Smooth muscle cell (in vitro differentiated cells): ENCODE measurements around the gene LRBA. TPM values are rescaled to one million over a fixed set of nuclear protein-coding genes. Genes with fewer than 3 reads are reported as not detected.

Experiments
- DNase-seq: peaks from one replicate; lab custom pipeline; 2025; ENCODE audit not compliant: unreplicated experiment; lab: John Stamatoyannopoulos, UW
- H2AFZ ChIP-seq: fragments of 200-600 bp; sonication (generic); 2 replicates; pipeline ENCODE4 v1.6.0; 2016; ENCODE audit warnings: antibody characterized with exemption, low read depth, mild to moderate bottlenecking
- H3F3A ChIP-seq: fragments of 200-600 bp; sonication (generic); 2 replicates; pipeline ENCODE4 v1.6.0; 2017; ENCODE audit warnings: antibody characterized with exemption, low read depth
- H3K27ac ChIP-seq: fragments of 200-600 bp; sonication (generic); 2 replicates; pipeline ENCODE4 v1.5.1; 2016; ENCODE audit warnings: low read depth, mild to moderate bottlenecking
- H3K27me3 ChIP-seq: fragments of 200-600 bp; sonication (generic); 2 replicates; pipeline ENCODE4 v1.6.1; 2016; ENCODE audit warnings: low read depth, mild to moderate bottlenecking
- H3K36me3 ChIP-seq: fragments of 200-600 bp; sonication (generic); 2 replicates; pipeline ENCODE4 v1.5.1; 2016; ENCODE audit warnings: low read depth
- H3K4me1 ChIP-seq: fragments of 200-600 bp; sonication (generic); 2 replicates; pipeline ENCODE4 v1.5.1; 2016; ENCODE audit warnings: low read depth
- H3K4me2 ChIP-seq: fragments of 200-600 bp; sonication (generic); 2 replicates; pipeline ENCODE4 v1.6.0; 2016; ENCODE audit warnings: mild to moderate bottlenecking
- H3K4me3 ChIP-seq: fragments of 200-600 bp; sonication (generic); 2 replicates; pipeline ENCODE4 v1.5.1; 2016; ENCODE audit warnings: mild to moderate bottlenecking
- H3K79me2 ChIP-seq: fragments of 200-600 bp; sonication (generic); 2 replicates; pipeline ENCODE4 v1.6.0; 2016; ENCODE audit warnings: low read depth, mild to moderate bottlenecking
- H3K9ac ChIP-seq: fragments of 200-600 bp; sonication (generic); 2 replicates; pipeline ENCODE4 v1.6.0; 2016; ENCODE audit warnings: low read depth
- H3K9me3 ChIP-seq: fragments of 200-600 bp; sonication (generic); replicated peaks from 2 replicates; pipeline ENCODE4 v1.5.1; 2016; ENCODE audit warnings: low read depth
- H4K20me1 ChIP-seq: fragments of 200-600 bp; sonication (generic); 2 replicates; pipeline ENCODE4 v1.6.0; 2016; ENCODE audit warnings: low read depth
- WGBS: methylation state at CpG from one replicate; pipeline ENCODE4 v1.1.7; 2016; ENCODE audit warnings: low lambda C conversion rate; 5-methylcytosine and 5-hydroxymethylcytosine counted together
- polyA plus RNA-seq: library from polyadenylated mRNA; unstranded; fragments of >200 nt; fragmentation: Nextera tagmentation; extraction: Ambion mirVana; gene quantifications from 2 replicates; pipeline ENCODE4 v1.2.1, GENCODE V29; 2016
- total RNA-seq: library from RNA; depleted of rRNA; stranded (reverse); fragments of >200 nt; gene quantifications from 2 replicates; pipeline ENCODE4 v1.2.3, GENCODE V29; 2014
- TF ChIP-seq, protein P1 (sequence below): fragments of 200-600 bp; sonication (generic); IDR thresholded peaks from 2 replicates; pipeline ENCODE4 v1.5.1; 2017; ENCODE audit warnings: borderline replicate concordance, mild to moderate bottlenecking, antibody characterized with exemption; ENCODE audit not compliant: insufficient read depth, poor library complexity, severe bottlenecking

LRBA gene
- total and polyA plus RNA-seq, 2 experiments from 2014 or later, result 1.6 to 26.2 TPM

DNA sequence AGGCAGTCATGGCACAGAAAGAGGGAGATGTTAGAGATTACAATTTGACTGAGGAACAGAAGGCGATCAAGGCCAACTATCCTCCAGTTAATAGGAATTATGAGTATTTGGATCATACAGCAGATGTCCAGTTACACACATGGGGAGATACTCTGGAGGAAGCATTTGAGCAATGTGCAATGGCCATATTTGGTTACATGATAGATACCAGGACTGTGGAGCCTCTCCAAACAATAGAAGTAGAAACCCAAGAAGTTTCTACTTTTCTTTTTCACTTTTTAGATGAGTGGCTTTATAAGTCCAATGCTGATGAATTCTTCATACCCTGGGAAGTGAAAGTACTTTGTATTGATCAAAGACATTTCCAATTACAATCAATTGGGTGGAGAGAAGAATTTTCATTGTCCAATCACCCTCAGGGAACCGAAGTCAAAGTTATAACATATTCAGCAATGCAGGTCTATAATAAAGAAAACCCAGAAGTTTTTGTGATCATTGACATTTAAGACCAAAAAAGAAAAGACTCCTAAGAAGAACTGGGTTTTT lies 294.0 kb downstream of the LRBA start:
- Histone ChIP-seq H3K27me3 (no peaks in the 10 kb centered on the region), H3K9ac (no peak overlapping the region), H2AFZ (no peak overlapping the region), H3K4me1 (no peaks in the 10 kb centered on the region), H4K20me1 (no peaks in the 10 kb centered on the region), H3K9me3 (no peaks in the 10 kb centered on the region), H3K36me3 (no peaks in the 10 kb centered on the region), H3K4me3 (no peak overlapping the region), H3K79me2 (no peaks in the 10 kb centered on the region), H3K27ac (no peak overlapping the region), H3K4me2 (no peak overlapping the region), H3F3A (no peaks in the 10 kb centered on the region)
- DNase-seq, result no peak
- WGBS, result 97% methylated on average over 2 of the region's 2 CpGs
- TF ChIP-seq, protein P1, sequence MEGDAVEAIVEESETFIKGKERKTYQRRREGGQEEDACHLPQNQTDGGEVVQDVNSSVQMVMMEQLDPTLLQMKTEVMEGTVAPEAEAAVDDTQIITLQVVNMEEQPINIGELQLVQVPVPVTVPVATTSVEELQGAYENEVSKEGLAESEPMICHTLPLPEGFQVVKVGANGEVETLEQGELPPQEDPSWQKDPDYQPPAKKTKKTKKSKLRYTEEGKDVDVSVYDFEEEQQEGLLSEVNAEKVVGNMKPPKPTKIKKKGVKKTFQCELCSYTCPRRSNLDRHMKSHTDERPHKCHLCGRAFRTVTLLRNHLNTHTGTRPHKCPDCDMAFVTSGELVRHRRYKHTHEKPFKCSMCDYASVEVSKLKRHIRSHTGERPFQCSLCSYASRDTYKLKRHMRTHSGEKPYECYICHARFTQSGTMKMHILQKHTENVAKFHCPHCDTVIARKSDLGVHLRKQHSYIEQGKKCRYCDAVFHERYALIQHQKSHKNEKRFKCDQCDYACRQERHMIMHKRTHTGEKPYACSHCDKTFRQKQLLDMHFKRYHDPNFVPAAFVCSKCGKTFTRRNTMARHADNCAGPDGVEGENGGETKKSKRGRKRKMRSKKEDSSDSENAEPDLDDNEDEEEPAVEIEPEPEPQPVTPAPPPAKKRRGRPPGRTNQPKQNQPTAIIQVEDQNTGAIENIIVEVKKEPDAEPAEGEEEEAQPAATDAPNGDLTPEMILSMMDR, result no peak

DNA sequence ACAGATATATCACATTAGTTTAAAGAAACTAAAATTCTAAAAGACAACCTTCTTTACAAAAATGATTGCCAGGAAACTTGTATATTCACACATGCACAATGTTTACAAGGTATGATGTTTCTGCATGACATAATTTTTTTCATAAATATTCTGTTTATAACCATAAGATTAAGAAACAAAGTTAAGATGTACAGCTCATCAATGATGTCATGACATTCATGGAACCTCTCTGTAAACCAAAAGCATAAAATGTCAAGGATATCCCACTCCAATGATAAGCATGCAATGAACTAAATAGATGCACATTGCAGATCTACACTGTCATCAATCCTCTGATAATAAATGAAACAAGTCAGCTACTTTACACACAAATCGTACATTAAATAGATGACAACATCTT lies 297.1 kb downstream of the LRBA start:
- no peak for DNase-seq
- TF ChIP-seq, protein P1, result no peak
- H3F3A ChIP-seq, result no peaks in the 10 kb centered on the region
- WGBS, result 93% methylated on average over 1 of the region's 1 CpG
- H3K4me1 ChIP-seq, result no peaks in the 10 kb centered on the region
- no peak overlapping the region for H3K4me3 ChIP-seq
- no peaks in the 10 kb centered on the region for H4K20me1 ChIP-seq
- no peaks in the 10 kb centered on the region for H3K27me3 ChIP-seq
- H3K27ac ChIP-seq, result no peak overlapping the region
- no peaks in the 10 kb centered on the region for H3K79me2 ChIP-seq
- no peaks in the 10 kb centered on the region for H3K9me3 ChIP-seq
- H2AFZ ChIP-seq, result no peak overlapping the region
- no peak overlapping the region for H3K9ac ChIP-seq
- H3K36me3 ChIP-seq, result no peaks in the 10 kb centered on the region
- no peak overlapping the region for H3K4me2 ChIP-seq

DNA sequence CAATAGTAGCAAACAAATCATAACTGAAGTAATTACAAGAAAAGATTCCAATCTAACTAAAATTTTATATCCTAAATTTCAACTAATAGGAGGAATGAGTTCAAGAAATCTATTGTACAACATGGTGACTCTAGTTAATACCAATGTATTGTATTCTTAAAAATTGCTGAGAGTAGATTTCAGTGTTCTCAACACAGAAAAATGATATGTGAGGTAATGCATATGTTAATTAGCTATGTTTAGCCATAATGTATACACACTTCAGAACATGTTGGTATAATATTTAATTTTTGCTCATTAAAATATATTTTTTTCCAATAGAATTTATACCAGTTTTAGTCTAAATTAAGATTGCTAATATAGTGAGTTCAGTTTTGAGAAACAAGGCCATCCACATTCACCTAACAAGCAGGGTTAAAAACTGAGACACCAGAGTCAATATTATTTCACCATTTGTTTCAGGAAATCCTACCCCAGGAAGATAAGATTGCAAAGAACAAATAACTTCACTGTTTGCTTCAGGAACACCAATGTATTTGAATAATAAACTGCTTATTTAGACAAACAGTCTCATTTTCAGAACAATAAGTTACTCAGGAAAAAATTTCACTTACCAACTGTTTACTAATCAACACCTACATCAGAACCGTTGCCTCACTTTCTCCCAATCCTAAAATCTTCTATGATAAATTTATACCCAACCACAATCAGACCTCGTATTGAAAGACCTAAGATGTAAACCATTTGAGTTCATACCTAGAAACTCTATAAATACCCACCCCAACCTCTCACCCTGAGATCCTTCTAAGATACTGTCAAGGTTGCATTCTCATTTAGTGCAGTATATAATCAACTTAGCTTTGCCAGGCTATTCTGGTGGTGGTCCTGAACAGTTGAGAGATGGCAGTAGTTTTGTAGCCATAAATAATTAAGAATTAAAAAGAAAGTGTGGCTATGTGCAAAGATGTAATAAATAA lies 300.3 kb downstream of the LRBA start:
- TF ChIP-seq, protein P1, result no peak
- Histone ChIP-seq H3K27ac (no peak overlapping the region), H3K27me3 (no peaks in the 10 kb centered on the region), H3K4me2 (no peak overlapping the region), H3K9ac (no peak overlapping the region), H3K4me1 (no peaks in the 10 kb centered on the region), H3K4me3 (no peak overlapping the region), H3K79me2 (no peaks in the 10 kb centered on the region), H2AFZ (no peak overlapping the region), H3F3A (no peaks in the 10 kb centered on the region), H4K20me1 (no peaks in the 10 kb centered on the region), H3K9me3 (no peaks in the 10 kb centered on the region), H3K36me3 (no peaks in the 10 kb centered on the region)
- no peak for DNase-seq
- 89% methylated on average over 2 of the region's 2 CpGs for WGBS

DNA sequence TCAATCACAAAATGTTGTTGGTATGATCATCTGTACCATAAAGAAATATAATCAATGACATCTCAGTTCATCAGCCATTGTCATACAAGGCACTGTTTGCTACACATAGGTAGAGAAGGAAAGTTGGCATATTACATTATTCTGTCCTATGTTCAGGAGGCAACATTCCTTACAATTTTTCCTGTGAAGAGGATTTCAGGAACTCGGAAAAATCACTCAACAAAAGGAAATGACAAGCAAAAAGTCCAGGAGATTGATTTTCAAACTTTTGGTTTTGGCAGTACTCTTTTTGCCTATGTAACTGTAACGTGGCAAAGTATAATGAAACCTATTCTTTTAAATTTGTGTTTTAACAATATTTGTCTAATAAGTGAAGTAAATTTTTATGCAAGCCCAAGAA lies 301.8 kb downstream of the LRBA start:
- H3K4me3 ChIP-seq, result no peak overlapping the region
- no peaks in the 10 kb centered on the region for H3F3A ChIP-seq
- no peak overlapping the region for H3K27ac ChIP-seq
- no peak overlapping the region for H3K9ac ChIP-seq
- no peaks in the 10 kb centered on the region for H3K4me1 ChIP-seq
- no peak overlapping the region for H2AFZ ChIP-seq
- TF ChIP-seq, protein P1, result no peak
- H3K79me2 ChIP-seq, result no peaks in the 10 kb centered on the region
- no peak overlapping the region for H3K4me2 ChIP-seq
- H3K36me3 ChIP-seq, result no peaks in the 10 kb centered on the region
- H3K9me3 ChIP-seq, result no peaks in the 10 kb centered on the region
- no peak for DNase-seq
- no peaks in the 10 kb centered on the region for H3K27me3 ChIP-seq
- H4K20me1 ChIP-seq, result no peaks in the 10 kb centered on the region
- WGBS, result 90% methylated on average over 2 of the region's 2 CpGs
